ENCODE measurements around the gene BET1L.
"Not testable (repeated sequence)": the region's sequence is repeated elsewhere in the genome, so short reads cannot be mapped to it uniquely, and the experiment has no call there.

The BET1L gene

GRCh38 chr11:193481-193880 is 13.7 kb downstream of the BET1L start:
- not testable (repeated sequence) for H3K9me3 ChIP-seq (ENCODE audit: control insufficient read depth, low read length); H3K27ac ChIP-seq (ENCODE audit: low read depth, low read length, severe bottlenecking); H3K4me3 ChIP-seq (ENCODE audit: extremely low read depth, insufficient read depth, low read length, poor library complexity, severe bottlenecking); H3K4me1 ChIP-seq (ENCODE audit: control insufficient read depth, insufficient read depth, low read length, poor library complexity, severe bottlenecking); H3K36me3 ChIP-seq (ENCODE audit: control insufficient read depth, insufficient read depth, low read length)
- WGBS, 2 experiments (ENCODE audit: insufficient coverage in 2 of 2), result 78 to 87% methylated on average over 4 to 5 of the region's 5 CpGs

- not testable (repeated sequence) for H3K36me3 ChIP-seq (ENCODE audit: control insufficient read depth, insufficient read depth, low read length); H3K4me3 ChIP-seq (ENCODE audit: extremely low read depth, insufficient read depth, low read length, poor library complexity, severe bottlenecking); H3K27ac ChIP-seq (ENCODE audit: low read depth, low read length, severe bottlenecking); H3K4me1 ChIP-seq (ENCODE audit: control insufficient read depth, insufficient read depth, low read length, poor library complexity, severe bottlenecking); H3K9me3 ChIP-seq (ENCODE audit: control insufficient read depth, low read length)
- WGBS, 2 experiments (ENCODE audit: insufficient coverage in 2 of 2), result no CpG with 5 or more reads among the region's 11 CpGs
Observed at GRCh38 chr11:192674-193128, 14.5 kb downstream of the BET1L start, which contains the start of gene SCGB1C1. Gene SCGB1C1 (plus strand): TSS chr11:193078. CDS start chr11:193100, 22 bp downstream.

- not testable (repeated sequence) for H3K4me3 ChIP-seq (ENCODE audit: extremely low read depth, insufficient read depth, low read length, poor library complexity, severe bottlenecking); H3K36me3 ChIP-seq (ENCODE audit: control insufficient read depth, insufficient read depth, low read length); H3K9me3 ChIP-seq (ENCODE audit: control insufficient read depth, low read length); H3K27ac ChIP-seq (ENCODE audit: low read depth, low read length, severe bottlenecking); H3K4me1 ChIP-seq (ENCODE audit: control insufficient read depth, insufficient read depth, low read length, poor library complexity, severe bottlenecking)
- WGBS, 2 experiments (ENCODE audit: insufficient coverage in 2 of 2), result no CpG with 5 or more reads among the region's 8 CpGs
Observed at GRCh38 chr11:191490-192478, 15.4 kb downstream of the BET1L start.

- WGBS, 2 experiments (ENCODE audit: insufficient coverage in 2 of 2), result 86% methylated on average over 2 of the region's 5 CpGs; no CpG with 5 or more reads in 1 of the 2 experiments
- H3K27ac ChIP-seq (ENCODE audit: low read depth, low read length, severe bottlenecking); H3K4me3 ChIP-seq (ENCODE audit: extremely low read depth, insufficient read depth, low read length, poor library complexity, severe bottlenecking); H3K36me3 ChIP-seq (ENCODE audit: control insufficient read depth, insufficient read depth, low read length); H3K9me3 ChIP-seq (ENCODE audit: control insufficient read depth, low read length); H3K4me1 ChIP-seq (ENCODE audit: control insufficient read depth, insufficient read depth, low read length, poor library complexity, severe bottlenecking): not testable (repeated sequence)
Observed at GRCh38 chr11:190546-190945, 16.7 kb downstream of the BET1L start.

GRCh38 chr11:189843-190311 is 17.3 kb downstream of the BET1L start:
- WGBS, 2 experiments (ENCODE audit: insufficient coverage in 2 of 2), result 94 to 98% methylated on average over 4 to 6 of the region's 25 CpGs
- not testable (repeated sequence) for H3K9me3 ChIP-seq (ENCODE audit: control insufficient read depth, low read length); H3K27ac ChIP-seq (ENCODE audit: low read depth, low read length, severe bottlenecking); H3K4me1 ChIP-seq (ENCODE audit: control insufficient read depth, insufficient read depth, low read length, poor library complexity, severe bottlenecking); H3K36me3 ChIP-seq (ENCODE audit: control insufficient read depth, insufficient read depth, low read length); H3K4me3 ChIP-seq (ENCODE audit: extremely low read depth, insufficient read depth, low read length, poor library complexity, severe bottlenecking)

- H3K4me1 ChIP-seq (ENCODE audit: control insufficient read depth, insufficient read depth, low read length, poor library complexity, severe bottlenecking); H3K9me3 ChIP-seq (ENCODE audit: control insufficient read depth, low read length); H3K27ac ChIP-seq (ENCODE audit: low read depth, low read length, severe bottlenecking); H3K4me3 ChIP-seq (ENCODE audit: extremely low read depth, insufficient read depth, low read length, poor library complexity, severe bottlenecking); H3K36me3 ChIP-seq (ENCODE audit: control insufficient read depth, insufficient read depth, low read length): not testable (repeated sequence)
- WGBS, 2 experiments (ENCODE audit: insufficient coverage in 2 of 2), result 85 to 91% methylated on average over 13 to 16 of the region's 55 CpGs
Observed at GRCh38 chr11:189200-189783, 17.9 kb downstream of the BET1L start.

- WGBS, 2 experiments (ENCODE audit: insufficient coverage in 2 of 2), result no CpG with 5 or more reads among the region's 13 CpGs
- not testable (repeated sequence) for H3K9me3 ChIP-seq (ENCODE audit: control insufficient read depth, low read length)
Observed at GRCh38 chr11:180242-180641, 27.0 kb downstream of the BET1L start.

More at GRCh38 chr11:180242-180641, 27.0 kb downstream of the BET1L start:
- H3K36me3 ChIP-seq (ENCODE audit: control insufficient read depth, insufficient read depth, low read length); H3K27ac ChIP-seq (ENCODE audit: low read depth, low read length, severe bottlenecking); H3K4me1 ChIP-seq (ENCODE audit: control insufficient read depth, insufficient read depth, low read length, poor library complexity, severe bottlenecking); H3K4me3 ChIP-seq (ENCODE audit: extremely low read depth, insufficient read depth, low read length, poor library complexity, severe bottlenecking): not testable (repeated sequence)

Measured in mesodermal cell (in vitro differentiated cells).